BJ (cell line): ENCODE measurements around the gene ARPP21. TPM values are rescaled to one million over a fixed set of nuclear protein-coding genes. Genes with fewer than 3 reads are reported as not detected.

Experiments used
- CTCF ChIA-PET: fragments of 350-600 bp; formaldehyde crosslinking; extraction: SDS; loops from one replicate; lab custom pipeline; 2021; ENCODE audit warnings: antibody characterized with exemption, inconsistent platforms; lab: Yijun Ruan, JAX
- POLR2A ChIA-PET: fragments of 300-600 bp; sonication (Branson Sonifier 250); formaldehyde crosslinking; extraction: SDS; loops from one replicate; lab custom pipeline; 2021; ENCODE audit warnings: antibody characterized with exemption; lab: Charles Lee
- DNase-seq: peaks from one replicate; pipeline ENCODE4 v3.0.0-alpha.2; 2011; ENCODE audit warnings: low read depth
- H3K27me3 ChIP-seq: 2 replicates; pipeline ENCODE4 v1.6.0; 2011; ENCODE audit warnings: low read length; ENCODE audit not compliant: control insufficient read depth, insufficient read depth
- H3K36me3 ChIP-seq: 2 replicates; pipeline ENCODE4 v1.5.1; 2011; ENCODE audit warnings: low read length; ENCODE audit not compliant: control insufficient read depth, insufficient read depth
- H3K4me3 ChIP-seq: 2 replicates; pipeline ENCODE4 v1.5.1; 2011; ENCODE audit warnings: low read depth, mild to moderate bottlenecking, control low read depth, low read length
- CTCF ChIP-seq: IDR thresholded peaks from 2 replicates; pipeline ENCODE4 v1.5.1; 2011; ENCODE audit warnings: low read depth, mild to moderate bottlenecking, control low read depth, inconsistent platforms, low read length, moderate library complexity; ENCODE audit not compliant: insufficient read depth
- polyA minus RNA-seq: library from RNA; depleted of rRNA, polyadenylated mRNA; stranded (reverse); fragments of >200 nt; gene quantifications from 2 replicates; pipeline ENCODE4 v1.2.3, GENCODE V29; 2011; rRNA and poly(A)+ RNA removed
- polyA plus RNA-seq: library from polyadenylated mRNA; depleted of rRNA; stranded (reverse); fragments of >200 nt; gene quantifications from 2 replicates; pipeline ENCODE4 v1.2.3, GENCODE V29; 2011; rRNA removed

The ARPP21 gene
- polyA plus RNA-seq (not detected in 2 replicates), polyA minus RNA-seq (not detected in 2 replicates)

- Histone ChIP-seq H3K36me3 (no peaks in the 10 kb centered on the region), H3K4me3 (peak within 1 kb of the TSS; percentile 15), H3K27me3 (peaks cover 2% of the 10 kb centered on the region; the same call in 1 of the 2 replicates)
- no peak for TF ChIP-seq CTCF
- POLR2A ChIA-PET = no interaction called here
- no peak for DNase-seq
- CTCF ChIA-PET = no interaction called here
These were observed at the start of gene ARPP21 for GRCh38 chr3:35639254-35640186. ARPP21 (plus strand) TSS chr3:35639525; CDS start chr3:35681752, 42,227 bp downstream.

- Histone ChIP-seq H3K36me3 (no peaks in the 10 kb centered on the region), H3K4me3 (no peak overlapping the region), H3K27me3 (no peaks in the 10 kb centered on the region)
- DNase-seq = no peak
- CTCF ChIA-PET = no interaction called here
- TF ChIP-seq CTCF = no peak
- POLR2A ChIA-PET = no interaction called here
These were observed 46.6 kb upstream of the ARPP21 start for GRCh38 chr3:35592589-35593295.

- DNase-seq = no peak
- TF ChIP-seq CTCF = no peak
These were observed 44.6 kb upstream of the ARPP21 start for GRCh38 chr3:35594739-35595138.

GRCh38 chr3:35596335-35596995 is 42.9 kb upstream of the ARPP21 start:
- ChIA-PET POLR2A (no interaction called here), CTCF (no interaction called here)
- Histone ChIP-seq H3K4me3 (no peak overlapping the region), H3K36me3 (no peaks in the 10 kb centered on the region), H3K27me3 (no peaks in the 10 kb centered on the region)
- TF ChIP-seq CTCF = no peak
- no peak for DNase-seq

More at GRCh38 chr3:35594739-35595138, 44.6 kb upstream of the ARPP21 start:
- ChIA-PET CTCF (no interaction called here), POLR2A (no interaction called here)
- Histone ChIP-seq H3K4me3 (no peak overlapping the region), H3K36me3 (no peaks in the 10 kb centered on the region), H3K27me3 (no peaks in the 10 kb centered on the region)
